ENCODE measurements around the gene BICC1. TPM values are rescaled to one million over a fixed set of nuclear protein-coding genes. Genes with fewer than 3 reads are reported as not detected.

BICC1 gene
- total and polyA plus RNA-seq, 2 experiments from 2014 or later, result 5.8 to 20.4 TPM

- H2AFZ ChIP-seq, result no peak overlapping the region
- H4K20me1 ChIP-seq (ENCODE audit: insufficient read depth, poor library complexity, severe bottlenecking), result no peaks in the 10 kb centered on the region
- no peak for DNase-seq (ENCODE audit: low spot score)
- H3K9me2 ChIP-seq (replicated peaks; ENCODE audit: insufficient read depth), result no peaks in the 10 kb centered on the region
- peaks cover 39% of the 10 kb centered on the region for H3K4me1 ChIP-seq (ENCODE audit: insufficient read depth)
- H3K9me3 ChIP-seq (ENCODE audit: low read depth), result no peaks in the 10 kb centered on the region
- H3K27me3 ChIP-seq, result no peaks in the 10 kb centered on the region
- TF ChIP-seq EZH2phosphoT487 (IDR thresholded peaks at IDR 0.05; ENCODE audit: low read depth, severe bottlenecking, unreplicated experiment), result no peak
- no peak for TF ChIP-seq EZH2 (IDR thresholded peaks at IDR 0.05; ENCODE audit: borderline replicate concordance)
- TF ChIP-seq CTCF (IDR thresholded peaks at IDR 0.05; ENCODE audit: poor library complexity), result no peak
- no peaks in the 10 kb centered on the region for H3K36me3 ChIP-seq (replicated peaks; ENCODE audit: insufficient read depth, low read depth)
- no peak overlapping the region for H3K27ac ChIP-seq
- peaks cover 6% of the 10 kb centered on the region for H3K79me2 ChIP-seq
- H3K4me3 ChIP-seq, result no peak overlapping the region
- WGBS (ENCODE audit: low lambda C conversion rate, missing lambda C conversion rate), result 95% methylated on average over 2 of the region's 2 CpGs
- no peak overlapping the region for H3K4me2 ChIP-seq
Measured at GRCh38 chr10:58753425-58753824, 240.8 kb downstream of the BICC1 start.

- Histone ChIP-seq H3K27ac (peak overlapping the region; percentile 85), H2AFZ (no peak overlapping the region), H4K20me1 (ENCODE audit: insufficient read depth, poor library complexity, severe bottlenecking) (no peaks in the 10 kb centered on the region), H3K79me2 (peaks cover 2% of the 10 kb centered on the region), H3K4me3 (no peak overlapping the region), H3K9me2 (replicated peaks; ENCODE audit: insufficient read depth) (no peaks in the 10 kb centered on the region), H3K27me3 (no peaks in the 10 kb centered on the region), H3K36me3 (replicated peaks; ENCODE audit: insufficient read depth, low read depth) (no peaks in the 10 kb centered on the region), H3K9me3 (ENCODE audit: low read depth) (no peaks in the 10 kb centered on the region), H3K4me1 (ENCODE audit: insufficient read depth) (peaks cover 40% of the 10 kb centered on the region), H3K4me2 (peak overlapping the region; percentile 65)
- no peak for DNase-seq (ENCODE audit: low spot score)
- 50% methylated on average over 4 of the region's 4 CpGs for WGBS (ENCODE audit: low lambda C conversion rate, missing lambda C conversion rate)
- no peak for TF ChIP-seq EZH2phosphoT487 (IDR thresholded peaks at IDR 0.05; ENCODE audit: low read depth, severe bottlenecking, unreplicated experiment)
- no peak for TF ChIP-seq EZH2 (IDR thresholded peaks at IDR 0.05; ENCODE audit: borderline replicate concordance)
- TF ChIP-seq CTCF (IDR thresholded peaks at IDR 0.05; ENCODE audit: poor library complexity), result no peak
Measured at GRCh38 chr10:58754469-58755339, 242.0 kb downstream of the BICC1 start.

- H3K27me3 ChIP-seq, result no peaks in the 10 kb centered on the region
- no peaks in the 10 kb centered on the region for H3K9me2 ChIP-seq (replicated peaks; ENCODE audit: insufficient read depth)
- H3K79me2 ChIP-seq, result peaks cover 2% of the 10 kb centered on the region
- WGBS (ENCODE audit: low lambda C conversion rate, missing lambda C conversion rate), result 74% methylated on average over 1 of the region's 1 CpG
- no peaks in the 10 kb centered on the region for H3K36me3 ChIP-seq (replicated peaks; ENCODE audit: insufficient read depth, low read depth)
- no peaks in the 10 kb centered on the region for H3K9me3 ChIP-seq (ENCODE audit: low read depth)
- H2AFZ ChIP-seq, result no peak overlapping the region
- H3K27ac ChIP-seq, result peak overlapping the region; percentile 85
- TF ChIP-seq CTCF (IDR thresholded peaks at IDR 0.05; ENCODE audit: poor library complexity), result no peak
- TF ChIP-seq EZH2 (IDR thresholded peaks at IDR 0.05; ENCODE audit: borderline replicate concordance), result no peak
- TF ChIP-seq EZH2phosphoT487 (IDR thresholded peaks at IDR 0.05; ENCODE audit: low read depth, severe bottlenecking, unreplicated experiment), result no peak
- no peaks in the 10 kb centered on the region for H4K20me1 ChIP-seq (ENCODE audit: insufficient read depth, poor library complexity, severe bottlenecking)
- H3K4me3 ChIP-seq, result no peak overlapping the region
- H3K4me1 ChIP-seq (ENCODE audit: insufficient read depth), result peaks cover 40% of the 10 kb centered on the region
- no peak for DNase-seq (ENCODE audit: low spot score)
- H3K4me2 ChIP-seq, result peak overlapping the region; percentile 65
Measured at GRCh38 chr10:58755340-58755610, 242.6 kb downstream of the BICC1 start.
